SK-N-SH (cell line): ENCODE measurements around the gene NACAD.

ENCODE experiments used
- EP300 ChIP-seq, 2 experiments: IDR thresholded peaks; 2 replicates each; pipeline versions ENCODE4 v1.4.0 to v1.6.1; 2012; ENCODE audit warnings: borderline replicate concordance in 1 of 2, low read depth in 1 of 2, low read length in 1 of 2
- EZH2phosphoT487 ChIP-seq: fragments of 200-600 bp; sonication (generic); IDR thresholded peaks from 2 replicates; pipeline ENCODE4 v1.6.1; 2017; ENCODE audit warnings: low read depth, mixed run types, mild to moderate bottlenecking, antibody characterized with exemption, moderate library complexity, borderline replicate concordance
- MEF2A ChIP-seq: IDR thresholded peaks from 2 replicates; pipeline ENCODE4 v1.4.0; 2012; ENCODE audit warnings: low read depth, borderline replicate concordance
- MXI1 ChIP-seq: IDR thresholded peaks from 2 replicates; pipeline ENCODE4 v1.6.1; 2012; ENCODE audit warnings: mild to moderate bottlenecking, low read depth, low read length, improper control_type of control experiment
- POLR2AphosphoS5 ChIP-seq: IDR thresholded peaks from 2 replicates; pipeline ENCODE4 v1.6.1; 2012; ENCODE audit warnings: low read depth, low read length
- RCOR1 ChIP-seq: fragments of 150-350 bp; IDR thresholded peaks from 2 replicates; pipeline ENCODE4 v1.6.1; 2017; ENCODE audit warnings: antibody characterized with exemption, low read length
- TF ChIP-seq, protein P1 (sequence below): fragments of 200-600 bp; sonication (generic); IDR thresholded peaks from 2 replicates; pipeline ENCODE4 v1.6.1; 2017; ENCODE audit warnings: antibody characterized with exemption, mild to moderate bottlenecking, moderate library complexity

DNA sequence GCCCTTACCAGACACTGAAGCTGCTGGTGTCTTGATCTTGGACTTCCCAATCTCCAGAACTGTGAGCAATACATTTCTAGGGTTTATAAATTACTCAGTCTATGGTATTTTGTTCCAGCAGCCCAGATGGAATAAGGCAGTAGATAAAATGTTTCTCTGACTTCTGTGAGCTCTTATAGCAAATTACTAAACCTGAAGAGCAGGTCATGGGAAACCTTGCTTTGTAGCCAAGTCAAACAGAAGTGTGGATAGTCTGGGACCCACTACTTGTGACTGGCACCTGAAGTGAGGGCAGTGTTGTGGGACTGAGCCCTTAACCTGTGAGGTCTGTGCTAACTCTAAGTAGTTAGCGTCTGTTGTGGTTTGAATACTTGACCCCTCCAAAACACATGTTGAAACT, 27.3 kb upstream of the NACAD start:
- TF ChIP-seq, protein P1, sequence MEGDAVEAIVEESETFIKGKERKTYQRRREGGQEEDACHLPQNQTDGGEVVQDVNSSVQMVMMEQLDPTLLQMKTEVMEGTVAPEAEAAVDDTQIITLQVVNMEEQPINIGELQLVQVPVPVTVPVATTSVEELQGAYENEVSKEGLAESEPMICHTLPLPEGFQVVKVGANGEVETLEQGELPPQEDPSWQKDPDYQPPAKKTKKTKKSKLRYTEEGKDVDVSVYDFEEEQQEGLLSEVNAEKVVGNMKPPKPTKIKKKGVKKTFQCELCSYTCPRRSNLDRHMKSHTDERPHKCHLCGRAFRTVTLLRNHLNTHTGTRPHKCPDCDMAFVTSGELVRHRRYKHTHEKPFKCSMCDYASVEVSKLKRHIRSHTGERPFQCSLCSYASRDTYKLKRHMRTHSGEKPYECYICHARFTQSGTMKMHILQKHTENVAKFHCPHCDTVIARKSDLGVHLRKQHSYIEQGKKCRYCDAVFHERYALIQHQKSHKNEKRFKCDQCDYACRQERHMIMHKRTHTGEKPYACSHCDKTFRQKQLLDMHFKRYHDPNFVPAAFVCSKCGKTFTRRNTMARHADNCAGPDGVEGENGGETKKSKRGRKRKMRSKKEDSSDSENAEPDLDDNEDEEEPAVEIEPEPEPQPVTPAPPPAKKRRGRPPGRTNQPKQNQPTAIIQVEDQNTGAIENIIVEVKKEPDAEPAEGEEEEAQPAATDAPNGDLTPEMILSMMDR = no peak
- no peak for TF ChIP-seq MXI1
- no peak for TF ChIP-seq MEF2A
- no peak for TF ChIP-seq POLR2AphosphoS5
- no peak for TF ChIP-seq EZH2phosphoT487
- no peak for TF ChIP-seq RCOR1
- TF ChIP-seq EP300 (IDR thresholded peaks at IDR 0.05; ENCODE audit: borderline replicate concordance in 1 of 2, low read depth in 1 of 2, low read length in 1 of 2) = no peak
